Panc1 (cell line): ENCODE measurements around the gene APOA5. TPM values are rescaled to one million over a fixed set of nuclear protein-coding genes. Genes with fewer than 3 reads are reported as not detected.

Experiments used
- ATAC-seq: fragments of 200-7000 bp; cut with Tn5 transposase; 2 replicates; pipeline ENCODE4 v1.9.1; 2020; ENCODE audit warnings: mild to moderate bottlenecking, moderate library complexity
- BruUV-seq: library from RNA; stranded (reverse); fragments of 400-500 nt; replicated peaks from 2 replicates; lab custom pipeline; 2021; lab: Mats Ljungman, UMichigan
- CTCF ChIA-PET: fragments of 300-600 bp; sonication (Branson Sonifier 250); formaldehyde crosslinking; loops from one replicate; lab custom pipeline; 2022; ENCODE audit warnings: antibody characterized with exemption; lab: Charles Lee
- POLR2A ChIA-PET: fragments of 300-600 bp; sonication (Branson Sonifier 250); formaldehyde crosslinking; loops from one replicate; lab custom pipeline; 2022; ENCODE audit warnings: antibody characterized with exemption; lab: Charles Lee
- DNase-seq: peaks from one replicate; pipeline ENCODE4 v3.0.0-alpha.2; 2010; ENCODE audit warnings: low read depth, low spot score
- H3K27ac ChIP-seq: 2 replicates; pipeline ENCODE4 v1.5.1; 2011; ENCODE audit warnings: mild to moderate bottlenecking, low read length, inconsistent platforms
- H3K27me3 ChIP-seq: fragments of 200-500 bp; sonication (Bioruptor generic); 2 replicates; pipeline ENCODE4 v1.6.0; 2014; ENCODE audit warnings: low read length, inconsistent platforms; ENCODE audit not compliant: control insufficient read depth, insufficient read depth
- H3K36me3 ChIP-seq: fragments of 200-500 bp; sonication (Bioruptor generic); 2 replicates; pipeline ENCODE4 v1.5.1; 2014; ENCODE audit warnings: inconsistent platforms, mild to moderate bottlenecking, low read length, moderate library complexity; ENCODE audit not compliant: control insufficient read depth, insufficient read depth
- H3K4me1 ChIP-seq: 2 replicates; pipeline ENCODE4 v1.5.1; 2011; ENCODE audit warnings: inconsistent platforms, mild to moderate bottlenecking, low read length, moderate library complexity; ENCODE audit not compliant: control insufficient read depth, insufficient read depth
- H3K4me3 ChIP-seq, 2 experiments: 2 replicates each; pipeline ENCODE4 v1.5.1; 2011 to 2012; ENCODE audit warnings: low read depth in 2 of 2, low read length in 2 of 2, mild to moderate bottlenecking in 2 of 2, inconsistent platforms in 1 of 2, moderate library complexity in 1 of 2
- H3K9me3 ChIP-seq: fragments of 200-500 bp; sonication (Bioruptor generic); 2 replicates; pipeline ENCODE4 v1.5.1; 2014; ENCODE audit warnings: low read depth, mild to moderate bottlenecking, inconsistent platforms, low read length, moderate library complexity; ENCODE audit not compliant: control insufficient read depth, insufficient read depth
- CTCF ChIP-seq: fragments of 450-650 bp; IDR thresholded peaks from 2 replicates; pipeline ENCODE4 v1.5.1; 2017; ENCODE audit warnings: mild to moderate bottlenecking
- POLR2AphosphoS5 ChIP-seq: IDR thresholded peaks from 2 replicates; pipeline ENCODE4 v1.6.1; 2012; ENCODE audit warnings: mild to moderate bottlenecking, low read depth, low read length, moderate library complexity
- SIN3A ChIP-seq: IDR thresholded peaks from 2 replicates; pipeline ENCODE4 v1.6.1; 2012; ENCODE audit warnings: low read depth, mild to moderate bottlenecking, low read length, moderate library complexity, borderline replicate concordance; ENCODE audit not compliant: insufficient read depth
- TCF7L2 ChIP-seq: IDR thresholded peaks from 2 replicates; pipeline ENCODE4 v1.6.1; 2011; ENCODE audit warnings: mild to moderate bottlenecking, low read depth, low read length, inconsistent platforms
- in situ Hi-C: cut with HindIII; loops from 2 replicates; pipeline ENCODE4 v1.10.0; 2016; ENCODE audit warnings: low sequenced_read_pairs, low pct_unique_long_range_greater_than_20kb
- intact Hi-C: fragments of 100-400 bp; cut with micrococcal nuclease; formaldehyde crosslinking; loops from one replicate; pipeline ENCODE4 v1.10.0; 2022; ENCODE audit not compliant: unreplicated experiment
- total RNA-seq: library from RNA; stranded (reverse); gene quantifications from one replicate; pipeline ENCODE4 v1.2.1, GENCODE V29; 2021; ENCODE audit not compliant: unreplicated experiment
- TF ChIP-seq, protein P1 (sequence below), 2 experiments: IDR thresholded peaks; 2 replicates each; pipeline ENCODE4 v1.6.1; 2011 to 2012; ENCODE audit warnings: low read depth in 2 of 2, control low read depth in 1 of 2, low read length in 1 of 2, mild to moderate bottlenecking in 1 of 2, moderate library complexity in 1 of 2; ENCODE audit not compliant: insufficient read depth in 1 of 2

The APOA5 gene
- total RNA-seq, 1 experiment from 2014 or later: 0.39 TPM

- ChIA-PET CTCF (interaction anchor here (0.6 to 0.7 kb wide), 2 partner anchors 10 to 351 kb away, joined by 3 read pairs; no protein-coding TSS in a partner anchor), POLR2A (no interaction called here)
- H3K4me1 ChIP-seq: no peaks in the 10 kb centered on the region
- DNase-seq (no peak), ATAC-seq (no peak)
- no peaks in the 10 kb centered on the region for H3K27me3 ChIP-seq
- intact Hi-C loops: no loop called here
- in situ Hi-C loops: no loop called here
- TF ChIP-seq CTCF: no peak
- no peak for TF ChIP-seq TCF7L2
- TF ChIP-seq SIN3A: no peak
- TF ChIP-seq POLR2AphosphoS5: no peak
- TF ChIP-seq, protein P1, sequence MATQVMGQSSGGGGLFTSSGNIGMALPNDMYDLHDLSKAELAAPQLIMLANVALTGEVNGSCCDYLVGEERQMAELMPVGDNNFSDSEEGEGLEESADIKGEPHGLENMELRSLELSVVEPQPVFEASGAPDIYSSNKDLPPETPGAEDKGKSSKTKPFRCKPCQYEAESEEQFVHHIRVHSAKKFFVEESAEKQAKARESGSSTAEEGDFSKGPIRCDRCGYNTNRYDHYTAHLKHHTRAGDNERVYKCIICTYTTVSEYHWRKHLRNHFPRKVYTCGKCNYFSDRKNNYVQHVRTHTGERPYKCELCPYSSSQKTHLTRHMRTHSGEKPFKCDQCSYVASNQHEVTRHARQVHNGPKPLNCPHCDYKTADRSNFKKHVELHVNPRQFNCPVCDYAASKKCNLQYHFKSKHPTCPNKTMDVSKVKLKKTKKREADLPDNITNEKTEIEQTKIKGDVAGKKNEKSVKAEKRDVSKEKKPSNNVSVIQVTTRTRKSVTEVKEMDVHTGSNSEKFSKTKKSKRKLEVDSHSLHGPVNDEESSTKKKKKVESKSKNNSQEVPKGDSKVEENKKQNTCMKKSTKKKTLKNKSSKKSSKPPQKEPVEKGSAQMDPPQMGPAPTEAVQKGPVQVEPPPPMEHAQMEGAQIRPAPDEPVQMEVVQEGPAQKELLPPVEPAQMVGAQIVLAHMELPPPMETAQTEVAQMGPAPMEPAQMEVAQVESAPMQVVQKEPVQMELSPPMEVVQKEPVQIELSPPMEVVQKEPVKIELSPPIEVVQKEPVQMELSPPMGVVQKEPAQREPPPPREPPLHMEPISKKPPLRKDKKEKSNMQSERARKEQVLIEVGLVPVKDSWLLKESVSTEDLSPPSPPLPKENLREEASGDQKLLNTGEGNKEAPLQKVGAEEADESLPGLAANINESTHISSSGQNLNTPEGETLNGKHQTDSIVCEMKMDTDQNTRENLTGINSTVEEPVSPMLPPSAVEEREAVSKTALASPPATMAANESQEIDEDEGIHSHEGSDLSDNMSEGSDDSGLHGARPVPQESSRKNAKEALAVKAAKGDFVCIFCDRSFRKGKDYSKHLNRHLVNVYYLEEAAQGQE (IDR thresholded peaks at IDR 0.05; ENCODE audit: insufficient read depth in 1 of 2, low read depth in 2 of 2, low read length in 1 of 2): no peak
- no peak overlapping the region for H3K4me3 ChIP-seq
- H3K27ac ChIP-seq: no peak overlapping the region
- no TSS peak for BruUV-seq
- H3K9me3 ChIP-seq: no peaks in the 10 kb centered on the region
- no peaks in the 10 kb centered on the region for H3K36me3 ChIP-seq
These were observed 37.2 kb upstream of the APOA5 start for GRCh38 chr11:116828632-116829524.

DNA sequence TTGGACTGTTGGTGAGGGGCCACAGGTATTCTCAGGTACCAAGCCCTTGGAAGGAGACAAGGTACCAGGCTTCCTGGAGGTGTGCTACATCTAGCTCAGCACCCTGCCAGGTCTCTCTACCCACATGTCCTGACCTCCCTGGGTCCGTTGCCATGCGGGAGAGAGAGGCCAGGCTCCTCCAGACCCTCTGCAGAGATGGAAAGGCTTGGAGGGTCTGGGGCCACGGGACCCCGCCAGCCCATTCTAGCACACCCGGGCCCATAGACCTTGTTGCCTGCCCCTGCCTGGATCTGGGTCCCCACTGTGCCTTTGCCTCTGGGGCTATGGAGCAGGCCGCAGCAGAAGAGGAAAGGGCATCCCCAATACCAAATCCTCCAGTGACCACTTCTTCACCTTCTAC lies 35.8 kb upstream of the APOA5 start:
- no TSS peak for BruUV-seq
- intact Hi-C loops (no loop called here), in situ Hi-C loops (no loop called here)
- CTCF ChIA-PET: no interaction called here
- H3K4me1 ChIP-seq: no peaks in the 10 kb centered on the region
- no peak overlapping the region for H3K4me3 ChIP-seq
- H3K36me3 ChIP-seq: no peaks in the 10 kb centered on the region
- POLR2A ChIA-PET: no interaction called here
- no peak overlapping the region for H3K27ac ChIP-seq
- H3K27me3 ChIP-seq: no peaks in the 10 kb centered on the region
- H3K9me3 ChIP-seq: no peaks in the 10 kb centered on the region
- DNase-seq (no peak), ATAC-seq (no peak)
- no peak for TF ChIP-seq CTCF
- no peak for TF ChIP-seq TCF7L2
- TF ChIP-seq, protein P1 (IDR thresholded peaks at IDR 0.05; ENCODE audit: insufficient read depth in 1 of 2, low read depth in 2 of 2, low read length in 1 of 2): no peak
- TF ChIP-seq POLR2AphosphoS5: no peak
- no peak for TF ChIP-seq SIN3A
